ENCODE data around the gene KDELR1. TPM values are rescaled to one million over a fixed set of nuclear protein-coding genes. Genes with fewer than 3 reads are reported as not detected.

The KDELR1 gene
- total and polyA plus RNA-seq, 2 donors (not counting 3 experiments of a cell fraction or from before 2014, with no cell fraction given): 199 to 224 TPM

- no peaks in the 10 kb centered on the region for H3K27me3 ChIP-seq (ENCODE audit: control insufficient read depth in 2 of 2, insufficient read depth in 2 of 2, low read length in 2 of 2)
- intact Hi-C loops (cut with micrococcal nuclease): loop anchor here (1.0 to 2.0 kb wide), 2 partner anchors 17 to 29 kb away; partner anchors contain the start of gene GRWD1
- no peak overlapping the region for H3K4me2 ChIP-seq (ENCODE audit: insufficient read depth, low read length)
- no peak overlapping the region for H3K9ac ChIP-seq (replicated peaks; ENCODE audit: extremely low read depth, insufficient read depth, low read length)
- H3K4me3 ChIP-seq (replicated peaks in 1 of 3; ENCODE audit: insufficient read depth in 1 of 3, low read depth in 1 of 3, low read length in 3 of 3): peak overlapping the region; percentile 15 to 37 (median 31)
- peak; percentile 29 for TF ChIP-seq POLR2A (IDR thresholded peaks at IDR 0.05; ENCODE audit: low read depth, low read length)
- TF ChIP-seq GATA2 (IDR thresholded peaks at IDR 0.05; ENCODE audit: insufficient read depth, insufficient read length, low read depth, low read length): no peak
- TF ChIP-seq MAX (IDR thresholded peaks at IDR 0.05; ENCODE audit: insufficient read depth, insufficient read length): no peak
- TF ChIP-seq POLR2AphosphoS5 (IDR thresholded peaks at IDR 0.05; ENCODE audit: insufficient read depth, low read depth, low read length): no peak
- dilution Hi-C loops (cut with MboI; ENCODE audit: extremely low pct_ligation_motif_present, low sequenced_read_pairs): no loop called here
- POLR2A ChIA-PET: no interaction called here
- DNase-seq (ENCODE audit: low read depth, low spot score) (no peak), FAIRE-seq (no peak)
- CTCF ChIA-PET: interaction anchor here (2.7 kb wide), 1 partner anchor 25 kb away, joined by 8 read pairs; the partner anchor contains the start of gene KDELR1
- no peaks in the 10 kb centered on the region for H4K20me1 ChIP-seq (replicated peaks; ENCODE audit: control insufficient read depth, extremely low read depth, insufficient read depth, low read length)
- peak overlapping the region; percentile 96 for H2AFZ ChIP-seq (ENCODE audit: low read depth, low read length)
- H3K36me3 ChIP-seq (ENCODE audit: control insufficient read depth in 2 of 2, extremely low read depth in 1 of 2, insufficient read depth in 2 of 2, low read length in 2 of 2): no peaks in the 10 kb centered on the region
- H3K79me2 ChIP-seq (ENCODE audit: control insufficient read depth, insufficient read depth, low read length): no peaks in the 10 kb centered on the region
- peaks cover 6% of the 10 kb centered on the region for H3K4me1 ChIP-seq (ENCODE audit: control insufficient read depth, extremely low read depth, insufficient read depth, low read length)
- no peaks in the 10 kb centered on the region for H3K9me3 ChIP-seq (replicated peaks; ENCODE audit: control insufficient read depth, insufficient read depth, low read length)
- H3K27ac ChIP-seq (ENCODE audit: insufficient read depth, low read depth, low read length): no peak overlapping the region
- H3K9me1 ChIP-seq (replicated peaks; ENCODE audit: control insufficient read depth, extremely low read depth, insufficient read depth, low read length): no peaks in the 10 kb centered on the region
- no TSS peak for BruUV-seq (replicated peaks)
Observed at GRCh38 chr19:48415806-48416221, 24.5 kb upstream of the KDELR1 start.

GRCh38 chr19:48415395-48415794, 24.0 kb upstream of the KDELR1 start:
- intact Hi-C loops (cut with micrococcal nuclease): loop anchor here (1.0 to 2.0 kb wide), 2 partner anchors 17 to 30 kb away; partner anchors contain the start of gene GRWD1
- Histone ChIP-seq H3K4me2 (ENCODE audit: insufficient read depth, low read length) (no peak overlapping the region), H4K20me1 (replicated peaks; ENCODE audit: control insufficient read depth, extremely low read depth, insufficient read depth, low read length) (no peaks in the 10 kb centered on the region), H3K79me2 (ENCODE audit: control insufficient read depth, insufficient read depth, low read length) (no peaks in the 10 kb centered on the region), H3K9me3 (replicated peaks; ENCODE audit: control insufficient read depth, insufficient read depth, low read length) (no peaks in the 10 kb centered on the region), H3K27me3 (ENCODE audit: control insufficient read depth in 2 of 2, insufficient read depth in 2 of 2, low read length in 2 of 2) (no peaks in the 10 kb centered on the region), H3K9me1 (replicated peaks; ENCODE audit: control insufficient read depth, extremely low read depth, insufficient read depth, low read length) (no peaks in the 10 kb centered on the region), H3K4me3 (replicated peaks in 1 of 3; ENCODE audit: insufficient read depth in 1 of 3, low read depth in 1 of 3, low read length in 3 of 3) (peak overlapping the region in 2 of 3 experiments; percentile 31 to 37), H3K9ac (replicated peaks; ENCODE audit: extremely low read depth, insufficient read depth, low read length) (no peak overlapping the region), H3K36me3 (ENCODE audit: control insufficient read depth in 2 of 2, extremely low read depth in 1 of 2, insufficient read depth in 2 of 2, low read length in 2 of 2) (no peaks in the 10 kb centered on the region), H3K27ac (ENCODE audit: insufficient read depth, low read depth, low read length) (no peak overlapping the region), H2AFZ (ENCODE audit: low read depth, low read length) (peak overlapping the region; percentile 96), H3K4me1 (ENCODE audit: control insufficient read depth, extremely low read depth, insufficient read depth, low read length) (peaks cover 6% of the 10 kb centered on the region)
- dilution Hi-C loops (cut with MboI; ENCODE audit: extremely low pct_ligation_motif_present, low sequenced_read_pairs): no loop called here
- FAIRE-seq (peak; percentile 85), DNase-seq (ENCODE audit: low read depth, low spot score) (peak; percentile 85)
- CTCF ChIA-PET: interaction anchor here (2.2 kb wide), 1 partner anchor 24 kb away, joined by 11 read pairs; the partner anchor contains the start of gene KDELR1
- TF ChIP-seq EZH2 (IDR thresholded peaks at IDR 0.05; ENCODE audit: borderline replicate concordance, low read depth, low read length, severe bottlenecking) (no peak), POLR2AphosphoS5 (IDR thresholded peaks at IDR 0.05; ENCODE audit: insufficient read depth, low read depth, low read length) (no peak), JUN (IDR thresholded peaks at IDR 0.05; ENCODE audit: borderline replicate concordance, insufficient read depth, insufficient read length, low read depth) (no peak), CTCF (IDR thresholded peaks at IDR 0.05; ENCODE audit: extremely low read depth in 1 of 2, insufficient read depth in 1 of 2, low read depth in 1 of 2, low read length in 2 of 2) (no peak)
- no TSS peak for BruUV-seq (replicated peaks)
- POLR2A ChIA-PET: no interaction called here
